B cell (primary cell): ENCODE results near the gene OXSR1.

Source experiments
- CTCF ChIP-seq: fragments of 200-600 bp; IDR thresholded peaks from one replicate; pipeline ENCODE4 v1.8.0; 2022; ENCODE audit warnings: antibody characterized with exemption, mild to moderate bottlenecking
- EZH2 ChIP-seq: IDR thresholded peaks from 2 replicates; pipeline ENCODE4 v1.6.1; 2012; ENCODE audit warnings: borderline replicate concordance, low read depth, mild to moderate bottlenecking, moderate library complexity, low read length; ENCODE audit not compliant: insufficient read depth, poor library complexity, severe bottlenecking

GRCh38 chr3:38266810-38267209, 101.5 kb downstream of the OXSR1 start:
- TF ChIP-seq CTCF (no peak), EZH2 (no peak)
